ENCODE data around the gene LAMA3.

DNA sequence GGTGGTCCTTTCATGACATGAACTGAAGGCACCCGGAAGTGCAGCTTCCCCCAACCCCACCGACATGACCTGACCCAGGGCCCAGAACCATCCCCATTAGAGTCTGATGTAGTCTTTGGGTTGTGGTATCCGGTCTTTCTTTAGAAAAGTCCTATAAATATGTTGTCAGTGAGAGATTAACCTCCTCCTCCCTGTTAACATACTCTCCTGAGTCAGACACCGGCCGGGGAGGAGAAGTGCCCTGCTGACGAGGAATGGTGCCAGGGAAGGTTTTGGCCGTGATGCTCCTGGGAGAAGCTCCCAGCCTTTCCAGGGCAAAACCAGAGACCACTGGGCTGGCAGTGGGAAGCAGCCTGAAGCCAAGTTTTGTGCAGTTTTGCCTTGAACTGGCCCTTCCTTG lies 109.0 kb downstream of the LAMA3 start:
- TF ChIP-seq POLR2A (IDR thresholded peaks at IDR 0.05): no peak
- TF ChIP-seq, protein P1, sequence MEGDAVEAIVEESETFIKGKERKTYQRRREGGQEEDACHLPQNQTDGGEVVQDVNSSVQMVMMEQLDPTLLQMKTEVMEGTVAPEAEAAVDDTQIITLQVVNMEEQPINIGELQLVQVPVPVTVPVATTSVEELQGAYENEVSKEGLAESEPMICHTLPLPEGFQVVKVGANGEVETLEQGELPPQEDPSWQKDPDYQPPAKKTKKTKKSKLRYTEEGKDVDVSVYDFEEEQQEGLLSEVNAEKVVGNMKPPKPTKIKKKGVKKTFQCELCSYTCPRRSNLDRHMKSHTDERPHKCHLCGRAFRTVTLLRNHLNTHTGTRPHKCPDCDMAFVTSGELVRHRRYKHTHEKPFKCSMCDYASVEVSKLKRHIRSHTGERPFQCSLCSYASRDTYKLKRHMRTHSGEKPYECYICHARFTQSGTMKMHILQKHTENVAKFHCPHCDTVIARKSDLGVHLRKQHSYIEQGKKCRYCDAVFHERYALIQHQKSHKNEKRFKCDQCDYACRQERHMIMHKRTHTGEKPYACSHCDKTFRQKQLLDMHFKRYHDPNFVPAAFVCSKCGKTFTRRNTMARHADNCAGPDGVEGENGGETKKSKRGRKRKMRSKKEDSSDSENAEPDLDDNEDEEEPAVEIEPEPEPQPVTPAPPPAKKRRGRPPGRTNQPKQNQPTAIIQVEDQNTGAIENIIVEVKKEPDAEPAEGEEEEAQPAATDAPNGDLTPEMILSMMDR (IDR thresholded peaks at IDR 0.05): no peak
